WTC11 (cell line): Measurements from ENCODE around the gene CLVS2. TPM values are rescaled to one million over a fixed set of nuclear protein-coding genes. Genes with fewer than 3 reads are reported as not detected.

ENCODE experiments used
- ATAC-seq: fragments of 200-7000 bp; cut with Tn5 transposase; 2 replicates; pipeline ENCODE4 v1.10.0; 2021; ENCODE audit warnings: mild to moderate bottlenecking, moderate library complexity
- CTCF ChIA-PET: fragments of 300-600 bp; sonication (Branson Sonifier 250); formaldehyde crosslinking; loops from one replicate; lab custom pipeline; 2021; ENCODE audit warnings: antibody characterized with exemption; lab: Charles Lee
- POLR2A ChIA-PET: fragments of 350-600 bp; sonication (Branson Sonifier 250); formaldehyde crosslinking; loops from one replicate; lab custom pipeline; 2021; ENCODE audit warnings: antibody characterized with exemption; lab: Charles Lee
- DNase-seq: peaks from one replicate; pipeline ENCODE4 v3.0.0; 2021; ENCODE audit warnings: low spot score
- H3K27ac Mint-ChIP-seq: 2 replicates; pipeline ENCODE4 v1.8.0; 2021; ENCODE audit warnings: mixed read lengths
- H3K27me3 Mint-ChIP-seq: 2 replicates; pipeline ENCODE4 v1.8.0; 2021; ENCODE audit warnings: low read depth, mild to moderate bottlenecking, moderate library complexity, mixed read lengths
- H3K36me3 Mint-ChIP-seq: 2 replicates; pipeline ENCODE4 v1.8.0; 2021; ENCODE audit warnings: mixed read lengths
- H3K4me1 Mint-ChIP-seq: 2 replicates; pipeline ENCODE4 v1.8.0; 2022; ENCODE audit warnings: mixed read lengths
- H3K4me3 Mint-ChIP-seq: 2 replicates; pipeline ENCODE4 v1.8.0; 2021; ENCODE audit warnings: mild to moderate bottlenecking, moderate library complexity, mixed read lengths
- H3K9me3 Mint-ChIP-seq: 2 replicates; pipeline ENCODE4 v1.8.0; 2021; ENCODE audit warnings: mixed read lengths
- AFF4 ChIP-seq: sonication (generic); formaldehyde crosslinking; IDR thresholded peaks from 2 replicates; pipeline ENCODE4 v1.8.1; 2023; ENCODE audit warnings: mild to moderate bottlenecking, missing genetic modification reagents, borderline replicate concordance
- ATF1 ChIP-seq: sonication (generic); formaldehyde crosslinking; IDR thresholded peaks from 2 replicates; pipeline ENCODE4 v1.8.1; 2023; ENCODE audit warnings: mild to moderate bottlenecking, moderate library complexity, missing genetic modification reagents
- ATF3 ChIP-seq: sonication (generic); formaldehyde crosslinking; conservative IDR thresholded peaks from 2 replicates; pipeline ENCODE4 v1.8.1; 2022; ENCODE audit warnings: mild to moderate bottlenecking, missing genetic modification reagents
- CBFB ChIP-seq: sonication (generic); formaldehyde crosslinking; IDR thresholded peaks from 2 replicates; pipeline ENCODE4 v1.8.1; 2022; ENCODE audit warnings: mild to moderate bottlenecking, low read depth, missing genetic modification reagents
- E2F1 ChIP-seq: sonication (generic); formaldehyde crosslinking; IDR thresholded peaks from 2 replicates; pipeline ENCODE4 v1.8.0; 2022; ENCODE audit warnings: mild to moderate bottlenecking, missing genetic modification reagents
- E2F5 ChIP-seq: sonication (generic); formaldehyde crosslinking; IDR thresholded peaks from 2 replicates; pipeline ENCODE4 v1.8.1; 2022; ENCODE audit warnings: mild to moderate bottlenecking, moderate library complexity, missing genetic modification reagents
- EMX1 ChIP-seq: fragments of 250-450 bp; sonication (Bioruptor Pico); IDR thresholded peaks from 2 replicates; pipeline ENCODE4 v1.8.0; 2021; ENCODE audit warnings: mild to moderate bottlenecking
- ETV6 ChIP-seq: sonication (generic); formaldehyde crosslinking; IDR thresholded peaks from 2 replicates; pipeline ENCODE4 v1.8.1; 2022; ENCODE audit warnings: mild to moderate bottlenecking, missing genetic modification reagents
- FOXJ3 ChIP-seq: sonication (generic); formaldehyde crosslinking; IDR thresholded peaks from 2 replicates; pipeline ENCODE4 v1.9.0; 2021; ENCODE audit warnings: missing genetic modification reagents, mild to moderate bottlenecking, borderline replicate concordance
- FOXP1 ChIP-seq: sonication (generic); formaldehyde crosslinking; IDR thresholded peaks from 2 replicates; pipeline ENCODE4 v1.8.0; 2022; ENCODE audit warnings: missing genetic modification reagents, mild to moderate bottlenecking, moderate library complexity, borderline replicate concordance
- NFATC4 ChIP-seq: fragments of 250-450 bp; sonication (Bioruptor Pico); IDR thresholded peaks from 2 replicates; pipeline ENCODE4 v1.9.0; 2021; ENCODE audit warnings: mild to moderate bottlenecking
- NR2C2 ChIP-seq: sonication (generic); formaldehyde crosslinking; IDR thresholded peaks from 2 replicates; pipeline ENCODE4 v1.8.0; 2022; ENCODE audit warnings: mild to moderate bottlenecking, missing genetic modification reagents
- NR3C1 ChIP-seq: sonication (generic); formaldehyde crosslinking; conservative IDR thresholded peaks from 2 replicates; pipeline ENCODE4 v1.8.1; 2023; ENCODE audit warnings: low read depth, mild to moderate bottlenecking, missing genetic modification reagents
- PRDM15 ChIP-seq: sonication (generic); formaldehyde crosslinking; IDR thresholded peaks from 2 replicates; pipeline ENCODE4 v1.8.0; 2022; ENCODE audit warnings: missing genetic modification reagents
- TEAD1 ChIP-seq: sonication (generic); formaldehyde crosslinking; IDR thresholded peaks from 2 replicates; pipeline ENCODE4 v1.8.0; 2022; ENCODE audit warnings: mild to moderate bottlenecking, missing genetic modification reagents
- TP53 ChIP-seq: sonication (generic); formaldehyde crosslinking; IDR thresholded peaks from 2 replicates; pipeline ENCODE4 v1.8.1; 2023; ENCODE audit warnings: mild to moderate bottlenecking, missing genetic modification reagents
- ZMAT4 ChIP-seq: fragments of 250-450 bp; sonication (Bioruptor Pico); IDR thresholded peaks from 2 replicates; pipeline ENCODE4 v1.9.0; 2021; ENCODE audit warnings: mild to moderate bottlenecking
- ZNF138 ChIP-seq: sonication (generic); formaldehyde crosslinking; conservative IDR thresholded peaks from 2 replicates; pipeline ENCODE4 v1.8.1; 2022; ENCODE audit warnings: mild to moderate bottlenecking, moderate library complexity, missing genetic modification reagents
- ZNF396 ChIP-seq: fragments of 250-450 bp; sonication (Bioruptor Pico); IDR thresholded peaks from 2 replicates; pipeline ENCODE4 v1.8.0; 2021; ENCODE audit warnings: mild to moderate bottlenecking, moderate library complexity, borderline replicate concordance
- ZNF423 ChIP-seq: fragments of 250-450 bp; sonication (Bioruptor Pico); IDR thresholded peaks from 2 replicates; pipeline ENCODE4 v2.1.2; 2022; ENCODE audit warnings: mild to moderate bottlenecking, moderate library complexity
- ZNF425 ChIP-seq: fragments of 250-450 bp; sonication (Bioruptor Pico); conservative IDR thresholded peaks from 2 replicates; pipeline ENCODE4 v1.9.0; 2021; ENCODE audit warnings: mild to moderate bottlenecking
- total RNA-seq: library from RNA; stranded (reverse); gene quantifications from 3 replicates; pipeline ENCODE4 v1.2.3, GENCODE V29; 2021

CLVS2 gene
- total RNA-seq, 1 experiment from 2014 or later, result 0.90 TPM

GRCh38 chr6:122998403-122998975 is 2.5 kb downstream of the CLVS2 start (continued):
- no peak for TF ChIP-seq E2F1 (CRISPR knock-in tag)
- no peak for TF ChIP-seq EMX1 (CRISPR knock-in tag)
- TF ChIP-seq E2F5 (CRISPR knock-in tag), result no peak
- no peak for TF ChIP-seq CBFB
- no peak for TF ChIP-seq FOXJ3
- TF ChIP-seq TP53 (CRISPR knock-in tag), result no peak
- no peak for TF ChIP-seq ATF1
- TF ChIP-seq ZNF425, result no peak
- no peak for TF ChIP-seq TEAD1 (CRISPR knock-in tag)
- TF ChIP-seq PRDM15, result no peak

GRCh38 chr6:123000244-123000770 is 4.3 kb downstream of the CLVS2 start:
- H3K27me3 Mint-ChIP-seq, result peaks cover 39% of the 10 kb centered on the region
- no peak overlapping the region for H3K4me3 Mint-ChIP-seq
- ATAC-seq, result no peak
- no peak for DNase-seq
- ChIA-PET CTCF (no interaction called here), POLR2A (interaction anchor here (0.6 kb wide), 1 partner anchor 11 kb away, joined by 3 read pairs; no protein-coding TSS in a partner anchor)
- H3K4me1 Mint-ChIP-seq, result peaks cover 12% of the 10 kb centered on the region
- H3K36me3 Mint-ChIP-seq, result no peaks in the 10 kb centered on the region
- no peak overlapping the region for H3K27ac Mint-ChIP-seq
- H3K9me3 Mint-ChIP-seq, result no peaks in the 10 kb centered on the region
- TF ChIP-seq ATF3, result no peak
- no peak for TF ChIP-seq NFATC4 (CRISPR knock-in tag)
- TF ChIP-seq AFF4 (CRISPR knock-in tag), result no peak
- no peak for TF ChIP-seq ZNF425
- TF ChIP-seq ETV6, result no peak
- TF ChIP-seq NR2C2 (CRISPR knock-in tag), result no peak
- TF ChIP-seq ZNF423, result no peak
- TF ChIP-seq ZNF138 (CRISPR knock-in tag), result no peak
- no peak for TF ChIP-seq ZNF396 (CRISPR knock-in tag)
- no peak for TF ChIP-seq FOXP1 (CRISPR knock-in tag)
- TF ChIP-seq NR3C1 (CRISPR knock-in tag), result no peak
- no peak for TF ChIP-seq ZMAT4
